ENCODE data around the gene DNAJC13.
A peak's percentile ranks its signal among the peaks of the same experiment; 100 is the strongest.

DNAJC13 gene

GRCh38 chr3:132456571-132456970 is 39.3 kb downstream of the DNAJC13 start:
- in situ Hi-C loops (cut with HindIII; ENCODE audit: low sequenced_read_pairs): no loop called here
- TF ChIP-seq CTCF (IDR thresholded peaks at IDR 0.05; ENCODE audit: low read depth, low read length, missing control alignments): no peak
- no peak overlapping the region for H3K4me3 ChIP-seq (ENCODE audit: low read depth, low read length)
- DNase-seq (ENCODE audit: low read depth): no peak

GRCh38 chr3:132457286-132457685 is 40.0 kb downstream of the DNAJC13 start:
- H3K4me3 ChIP-seq (ENCODE audit: low read depth, low read length): no peak overlapping the region
- TF ChIP-seq CTCF (IDR thresholded peaks at IDR 0.05; ENCODE audit: low read depth, low read length, missing control alignments): no peak
- in situ Hi-C loops (cut with HindIII; ENCODE audit: low sequenced_read_pairs): no loop called here
- DNase-seq (ENCODE audit: low read depth): no peak

- DNase-seq (ENCODE audit: low read depth): no peak
- H3K4me3 ChIP-seq (ENCODE audit: low read depth, low read length): no peak overlapping the region
- in situ Hi-C loops (cut with HindIII; ENCODE audit: low sequenced_read_pairs): no loop called here
- no peak for TF ChIP-seq CTCF (IDR thresholded peaks at IDR 0.05; ENCODE audit: low read depth, low read length, missing control alignments)
Observed at GRCh38 chr3:132459551-132459950, 42.2 kb downstream of the DNAJC13 start.

GRCh38 chr3:132461544-132461943 is 44.2 kb downstream of the DNAJC13 start:
- DNase-seq (ENCODE audit: low read depth): no peak
- TF ChIP-seq CTCF (IDR thresholded peaks at IDR 0.05; ENCODE audit: low read depth, low read length, missing control alignments): no peak
- H3K4me3 ChIP-seq (ENCODE audit: low read depth, low read length): no peak overlapping the region
- in situ Hi-C loops (cut with HindIII; ENCODE audit: low sequenced_read_pairs): no loop called here

GRCh38 chr3:132464066-132464465 is 46.8 kb downstream of the DNAJC13 start:
- peak; percentile 29 for DNase-seq (ENCODE audit: low read depth)
- H3K4me3 ChIP-seq (ENCODE audit: low read depth, low read length): no peak overlapping the region

GRCh38 chr3:132469326-132469725 is 52.0 kb downstream of the DNAJC13 start:
- no peak for DNase-seq (ENCODE audit: low read depth)
- H3K4me3 ChIP-seq (ENCODE audit: low read depth, low read length): no peak overlapping the region
- in situ Hi-C loops (cut with HindIII; ENCODE audit: low sequenced_read_pairs): no loop called here
- no peak for TF ChIP-seq CTCF (IDR thresholded peaks at IDR 0.05; ENCODE audit: low read depth, low read length, missing control alignments)

More at GRCh38 chr3:132464066-132464465, 46.8 kb downstream of the DNAJC13 start:
- no peak for TF ChIP-seq CTCF (IDR thresholded peaks at IDR 0.05; ENCODE audit: low read depth, low read length, missing control alignments)
- in situ Hi-C loops (cut with HindIII; ENCODE audit: low sequenced_read_pairs): no loop called here

GRCh38 chr3:132486099-132486498 is 68.8 kb downstream of the DNAJC13 start:
- no peak overlapping the region for H3K4me3 ChIP-seq (ENCODE audit: low read depth, low read length)
- TF ChIP-seq CTCF (IDR thresholded peaks at IDR 0.05; ENCODE audit: low read depth, low read length, missing control alignments): no peak
- in situ Hi-C loops (cut with HindIII; ENCODE audit: low sequenced_read_pairs): no loop called here
- no peak for DNase-seq (ENCODE audit: low read depth)

Data from astrocyte of the cerebellum (primary cell).